ENCODE results near the gene RBM20.

GRCh38 chr10:110872984-110873923 is 229.1 kb downstream of the RBM20 start:
- no peak for TF ChIP-seq CTCF (conservative IDR thresholded peaks at IDR 0.05; ENCODE audit: low read depth in 2 of 2)
- TF ChIP-seq REST (IDR thresholded peaks at IDR 0.05; ENCODE audit: unreplicated experiment): no peak
- TF ChIP-seq NANOG (IDR thresholded peaks at IDR 0.05; ENCODE audit: borderline replicate concordance): no peak
- no peak for TF ChIP-seq ZNF331 (CRISPR knock-in tag; IDR thresholded peaks at IDR 0.05; ENCODE audit: low read depth)
- no peak for TF ChIP-seq CREB1 (CRISPR knock-in tag; IDR thresholded peaks at IDR 0.05; ENCODE audit: low read depth)
- no peak for TF ChIP-seq EZH2 (IDR thresholded peaks at IDR 0.05; ENCODE audit: low read depth, unreplicated experiment)
- TF ChIP-seq POLR2AphosphoS5 (IDR thresholded peaks at IDR 0.05; ENCODE audit: low read depth): no peak

All from GM23338 (cell line).